ELF-1 (cell line): ENCODE results near the gene THOP1.

Experiments used
- DNase-seq: peaks from one replicate; pipeline ENCODE4 v3.0.0-alpha.2; 2016; ENCODE audit warnings: low read depth, low spot score

THOP1 gene

GRCh38 chr19:2854849-2855248 lies 69.5 kb downstream of the THOP1 start:
- DNase-seq, result no peak

DNA sequence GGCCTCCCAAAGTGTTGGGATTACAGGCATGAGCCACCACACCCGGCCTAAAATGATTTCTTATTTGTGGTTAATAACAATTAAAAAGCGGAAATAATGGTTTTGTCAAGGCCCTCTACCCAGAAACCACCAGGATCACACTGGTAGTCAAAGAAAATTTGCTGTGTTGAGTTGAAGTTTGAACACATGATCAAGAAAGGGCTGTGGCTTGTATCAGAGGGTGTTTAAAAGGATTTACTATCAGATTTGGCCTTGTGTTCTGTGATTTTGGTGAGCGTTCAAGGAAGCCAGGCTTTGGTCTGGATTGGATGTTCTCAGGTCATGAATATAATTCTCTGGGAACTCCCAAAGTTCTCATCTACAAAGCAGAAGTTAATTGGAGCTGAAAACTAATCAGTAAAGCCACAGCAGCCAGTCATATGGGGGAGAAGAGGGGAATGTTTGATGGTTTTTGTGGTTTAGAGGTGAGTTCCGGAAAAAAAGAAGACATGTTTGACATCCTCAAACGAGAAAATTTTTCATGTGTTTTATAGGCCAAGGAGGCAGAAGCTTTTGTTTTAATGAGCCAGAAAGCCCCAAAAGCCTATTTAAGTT lies 71.3 kb downstream of the THOP1 start:
- DNase-seq, result no peak

GRCh38 chr19:2858864-2859263 lies 73.6 kb downstream of the THOP1 start:
- DNase-seq, result no peak

- DNase-seq, result no peak
Observed at GRCh38 chr19:2863816-2864215, 78.5 kb downstream of the THOP1 start.
